ENCODE results near the gene CHP1.
"Not testable (repeated sequence)": the region's sequence is repeated elsewhere in the genome, so short reads cannot be mapped to it uniquely, and the experiment has no call there.

The CHP1 gene

DNA sequence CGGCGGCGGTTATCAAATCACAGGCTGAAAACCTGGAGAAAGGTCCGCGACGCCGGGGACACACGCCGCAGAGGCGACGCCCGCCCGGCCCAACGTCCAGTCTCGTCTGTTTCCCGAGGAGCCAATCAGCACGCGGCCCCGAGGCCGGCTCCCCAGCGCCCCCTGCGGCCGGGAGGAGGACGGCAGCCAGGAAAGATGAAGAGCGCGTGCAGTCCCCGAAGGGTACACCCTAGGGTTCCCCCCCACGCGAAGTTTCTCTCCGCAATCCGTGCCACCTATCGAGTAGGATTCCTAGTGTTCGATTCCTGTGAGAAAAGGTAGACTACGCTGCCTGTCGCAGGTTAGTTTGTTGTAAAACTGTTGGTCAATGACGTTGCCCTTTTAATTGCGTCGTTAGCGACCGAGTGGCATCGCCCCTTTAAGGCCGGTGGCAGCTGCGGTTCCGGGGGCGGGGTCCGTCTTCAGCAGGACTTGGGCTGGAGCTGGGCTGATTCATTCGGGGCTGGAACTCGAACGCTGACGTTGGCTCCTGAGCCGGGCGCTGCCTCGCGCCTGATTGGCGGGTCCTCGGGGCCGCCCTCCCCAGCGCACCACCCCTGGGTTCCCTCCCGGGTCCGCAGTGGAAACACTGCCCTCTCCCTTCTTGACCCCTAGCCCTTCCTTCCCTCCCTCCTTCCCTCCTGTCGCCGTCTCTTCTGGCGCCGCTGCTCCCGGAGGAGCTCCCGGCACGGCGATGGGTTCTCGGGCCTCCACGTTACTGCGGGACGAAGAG is at the start of gene CHP1, which contains the start of gene EXD1:
Gene CHP1 (plus strand): TSS at position 619 of the 772 bp plus-strand sequence. CDS start 115 bp downstream, at position 734.
Gene EXD1 (minus strand): TSS at position 108 of the 772 bp plus-strand sequence. CDS start 4,182 bp downstream, outside the sequence.
- peak; percentile 98 for DNase-seq

DNA sequence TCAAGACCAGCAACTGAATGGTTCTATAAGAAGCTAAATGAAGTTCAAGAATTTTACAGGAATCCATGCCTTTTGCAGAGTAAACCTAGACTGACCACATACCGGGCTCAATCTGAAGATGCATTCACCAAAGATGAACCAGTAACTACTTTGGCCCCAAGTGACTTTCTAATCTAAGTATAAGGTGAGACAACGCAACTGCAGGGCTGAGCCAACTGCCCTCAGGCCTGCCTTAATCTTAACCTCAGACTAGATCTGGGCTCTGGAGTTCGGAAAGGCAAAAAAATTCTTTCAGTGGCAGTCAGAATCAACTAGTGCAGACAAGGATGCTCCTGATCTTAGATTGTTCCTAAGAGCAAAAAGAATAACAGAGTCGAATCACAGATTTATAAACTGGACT is 48.8 kb upstream of the CHP1 start:
- no peak for DNase-seq

DNA sequence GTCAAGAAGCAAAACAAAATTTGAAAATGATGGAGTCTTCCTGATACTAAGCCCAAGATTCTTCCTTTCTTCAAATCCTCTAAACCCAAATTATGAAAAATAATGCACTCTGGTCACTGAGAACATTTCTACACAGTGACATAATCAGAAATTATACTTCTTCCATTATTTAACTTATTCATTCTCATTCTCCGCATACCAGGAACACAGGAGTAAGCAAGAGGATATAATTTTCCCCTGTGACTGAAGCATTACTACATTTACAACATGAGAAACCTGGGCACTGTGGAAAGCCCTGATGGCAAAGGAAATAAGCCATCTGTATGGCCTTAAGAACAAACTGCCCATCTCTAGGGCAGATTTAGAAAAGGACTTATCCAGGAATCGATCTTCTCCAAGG is 47.5 kb upstream of the CHP1 start:
- no peak for DNase-seq

DNA sequence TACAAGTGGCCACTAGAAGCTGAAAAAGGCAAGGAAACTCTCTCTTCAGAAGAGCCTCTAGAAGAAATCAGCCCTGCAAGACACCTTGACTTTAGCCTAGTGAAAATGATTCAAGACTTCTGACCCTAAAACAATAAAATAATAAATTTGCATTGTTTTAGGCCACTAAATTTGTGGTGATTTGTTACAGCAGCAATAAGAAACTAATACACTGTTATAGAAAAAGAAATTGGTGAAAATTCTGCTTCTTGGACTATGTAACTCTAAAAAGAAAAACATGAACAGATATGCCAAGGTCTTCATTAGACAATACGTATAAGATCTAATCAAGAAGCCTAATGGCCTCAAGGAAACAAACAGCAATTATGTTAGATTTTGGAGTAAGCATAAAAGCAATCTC is 36.6 kb upstream of the CHP1 start:
- no peak for DNase-seq

DNA sequence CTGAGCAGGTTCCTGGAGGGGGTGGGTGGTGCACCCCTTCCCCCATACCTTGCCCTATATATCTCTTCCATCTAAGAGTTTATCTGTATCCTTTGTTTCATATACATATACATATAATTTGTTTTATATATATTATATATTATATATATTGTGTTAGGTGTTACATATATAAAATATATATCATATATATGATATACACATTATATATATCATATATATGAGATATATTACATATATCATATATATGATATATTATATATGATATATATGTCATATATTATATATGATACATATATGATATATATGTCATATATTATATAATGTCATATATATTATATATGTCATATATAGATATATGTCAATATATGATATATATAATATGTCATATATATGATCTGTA is 31.6 kb upstream of the CHP1 start:
- DNase-seq: no peak

DNA sequence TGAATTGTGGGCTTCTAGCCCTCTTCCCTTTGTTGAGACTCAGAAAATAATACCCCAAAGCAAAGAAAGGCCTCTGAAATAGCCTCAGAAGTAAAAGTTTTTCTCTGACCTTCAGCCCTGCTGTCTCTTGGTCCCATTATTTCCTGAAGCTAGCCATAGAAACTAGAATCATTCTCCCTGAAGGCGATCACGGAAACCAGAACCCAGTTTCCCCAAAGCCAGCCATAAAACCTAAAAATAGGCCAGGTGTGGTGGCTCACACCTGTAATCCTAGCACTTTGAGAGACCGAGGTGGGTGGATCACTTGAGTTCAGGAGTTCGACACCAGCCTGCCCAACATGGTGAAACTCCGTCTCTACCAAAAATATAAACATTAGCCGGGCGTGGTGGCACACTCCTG is 27.7 kb upstream of the CHP1 start:
- DNase-seq: no peak

DNA sequence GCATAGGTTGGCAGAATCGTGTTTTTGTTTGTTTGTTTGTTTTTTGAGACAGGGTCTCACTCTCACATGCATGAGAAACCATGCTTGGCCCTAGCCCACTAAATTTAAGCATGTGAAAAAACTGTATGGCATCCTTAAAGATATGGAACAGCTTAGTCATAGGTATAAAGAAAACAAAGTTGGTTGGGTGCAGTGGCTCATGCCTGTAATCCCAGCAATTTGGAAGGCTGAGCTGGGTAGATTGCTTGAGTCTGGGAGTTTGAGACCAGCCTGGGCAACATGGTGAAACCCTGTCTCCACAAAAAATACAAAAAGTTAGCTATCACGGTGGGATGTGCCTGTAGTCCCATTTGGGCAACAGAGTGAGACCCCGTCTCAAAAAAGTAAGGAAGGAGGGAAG is 25.8 kb upstream of the CHP1 start:
- no peak for DNase-seq

DNA sequence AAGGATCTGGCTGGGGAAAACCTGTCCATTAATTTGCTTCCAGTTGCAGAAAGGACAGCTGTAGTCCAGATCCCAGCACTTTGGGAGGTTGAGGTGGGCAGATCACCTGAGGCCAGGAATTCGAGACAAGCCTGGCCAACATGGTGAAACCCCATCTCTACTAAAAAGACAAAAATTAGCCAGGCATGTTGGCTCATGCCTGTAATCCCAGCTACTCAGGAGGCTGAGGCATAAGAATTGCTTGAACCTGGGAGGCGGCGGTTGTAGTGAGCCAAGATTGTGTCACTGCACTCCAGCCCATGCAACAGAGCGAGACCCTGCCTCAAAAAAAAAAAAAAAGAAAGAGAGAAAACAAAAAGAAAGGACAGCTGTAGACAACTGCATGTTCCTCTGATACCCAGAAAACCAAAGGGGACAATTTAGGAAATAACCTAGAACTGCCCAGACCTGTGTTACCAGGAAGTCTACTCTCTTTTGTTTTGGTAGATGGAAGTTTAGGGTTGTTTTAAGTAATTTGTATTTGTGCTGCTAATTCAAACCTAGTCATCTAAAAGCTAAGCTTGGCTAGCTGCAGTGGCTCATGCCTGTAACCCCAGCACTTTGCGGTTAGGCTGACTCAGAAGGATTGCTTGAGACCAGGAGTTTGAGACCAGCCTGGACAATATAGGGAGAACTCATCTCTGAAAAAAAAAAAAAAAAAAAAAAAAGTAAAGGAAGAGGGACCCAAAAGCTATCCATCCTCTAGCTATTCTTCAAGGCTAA is 23.2 kb upstream of the CHP1 start:
- DNase-seq: no peak

DNA sequence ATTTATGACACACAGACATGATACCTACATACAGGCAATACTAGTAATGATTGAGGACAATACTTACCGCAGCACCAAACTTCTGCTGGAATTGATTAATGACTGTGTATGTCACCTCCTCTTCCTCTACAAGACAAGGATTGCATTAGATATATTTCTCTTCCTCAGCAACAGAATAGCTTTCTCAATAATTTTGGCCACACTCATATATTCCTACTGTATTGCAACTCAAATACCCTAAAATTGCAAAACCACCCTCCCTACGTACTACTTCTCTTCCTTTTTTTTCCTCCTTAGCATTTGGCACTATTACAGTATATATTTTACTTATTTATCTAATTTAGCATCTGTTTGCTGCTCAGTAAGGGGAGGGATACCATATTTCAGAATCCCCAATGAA is 15.4 kb upstream of the CHP1 start:
- DNase-seq: no peak

DNA sequence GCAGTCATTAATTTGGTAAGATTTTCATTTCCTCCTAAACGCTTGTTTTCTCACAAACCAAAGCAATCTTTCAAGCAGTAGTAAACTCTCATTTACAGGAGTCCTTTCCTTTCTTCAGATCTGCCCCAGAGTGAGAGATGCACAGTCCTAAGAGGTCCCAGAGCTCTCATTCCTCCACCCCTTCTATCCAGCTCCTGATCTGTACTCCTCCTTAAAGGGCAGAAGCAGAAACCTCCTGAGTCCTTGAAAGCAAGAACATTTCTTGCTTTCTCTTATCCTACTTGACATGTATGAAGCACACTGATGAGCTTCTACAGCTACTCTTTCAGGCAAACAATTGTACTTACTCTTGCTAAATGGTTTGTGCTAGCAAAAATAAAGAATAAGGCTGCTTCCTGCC is 12.2 kb upstream of the CHP1 start:
- no peak for DNase-seq

DNA sequence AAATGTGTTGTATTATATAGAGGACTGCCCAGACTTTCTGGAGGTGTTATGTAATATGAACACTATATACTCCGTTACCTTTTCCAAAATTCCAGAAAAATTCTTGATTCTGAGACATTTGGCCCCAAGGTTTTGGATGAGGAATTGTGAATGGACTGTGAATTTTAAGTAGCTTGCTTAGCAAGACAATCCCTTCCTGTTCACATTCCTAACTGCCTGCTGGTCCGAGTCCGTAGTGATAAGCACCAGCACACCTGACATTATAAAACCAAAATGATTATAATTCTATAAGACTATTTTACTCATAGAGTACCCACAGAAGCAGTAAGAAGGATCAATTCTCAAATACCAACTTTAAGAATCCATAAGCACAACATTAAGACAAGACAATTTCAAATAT is 11.7 kb upstream of the CHP1 start:
- no peak for DNase-seq

DNA sequence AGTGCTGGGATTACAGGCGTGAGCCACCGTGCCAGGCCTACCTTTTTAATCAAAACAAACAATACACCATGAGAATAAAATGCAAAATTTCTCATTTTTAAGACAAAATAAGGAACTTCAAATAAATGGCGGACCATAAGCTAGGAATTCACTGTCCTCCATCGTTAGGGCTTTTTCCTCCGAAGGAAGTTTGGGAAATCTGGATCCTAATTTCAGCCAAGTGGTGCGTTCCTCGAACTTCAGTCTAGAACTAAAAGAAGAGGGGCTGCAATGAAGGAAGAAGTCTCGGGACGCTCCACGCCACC is 771 bp upstream of the CHP1 start:
- no peak for DNase-seq

DNA sequence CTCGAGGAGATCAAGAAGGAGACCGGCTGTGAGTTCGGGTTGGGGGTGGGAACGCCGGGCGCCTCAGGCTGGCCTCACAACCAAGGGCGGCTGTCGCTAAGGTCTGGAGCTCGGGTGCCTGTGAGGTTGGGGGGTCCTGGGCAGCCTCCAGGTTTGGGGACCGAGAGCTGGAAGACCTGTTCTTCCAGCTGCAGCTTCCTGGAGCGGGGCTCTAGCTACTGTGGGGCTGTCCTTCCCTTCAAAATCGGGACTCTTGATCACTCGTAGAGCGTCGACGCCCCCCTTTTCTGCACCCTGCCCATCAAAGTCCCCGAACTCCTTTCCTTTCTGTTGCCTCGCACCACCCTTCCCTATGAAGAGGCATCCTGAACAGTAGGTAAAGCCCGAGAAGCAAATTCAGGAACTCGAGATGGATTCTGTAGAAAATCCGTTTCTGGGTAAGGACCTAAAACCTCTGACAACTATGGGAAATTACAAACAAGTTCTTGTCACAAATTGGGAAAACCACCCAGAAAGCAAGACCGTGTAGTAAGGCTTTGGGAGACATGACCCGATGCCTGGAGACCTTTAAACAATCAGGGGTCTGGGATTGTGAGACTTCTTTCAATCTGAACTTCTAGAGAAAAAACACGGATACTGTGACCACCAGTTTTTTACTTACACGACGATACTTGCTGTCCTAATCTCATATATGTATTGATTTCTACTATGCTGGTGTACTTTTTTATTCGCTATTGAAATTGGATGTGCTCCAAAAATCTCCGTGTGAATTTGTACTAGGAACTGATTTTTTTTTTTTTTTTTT is 556 bp downstream of the CHP1 start:
- DNase-seq: no peak

DNA sequence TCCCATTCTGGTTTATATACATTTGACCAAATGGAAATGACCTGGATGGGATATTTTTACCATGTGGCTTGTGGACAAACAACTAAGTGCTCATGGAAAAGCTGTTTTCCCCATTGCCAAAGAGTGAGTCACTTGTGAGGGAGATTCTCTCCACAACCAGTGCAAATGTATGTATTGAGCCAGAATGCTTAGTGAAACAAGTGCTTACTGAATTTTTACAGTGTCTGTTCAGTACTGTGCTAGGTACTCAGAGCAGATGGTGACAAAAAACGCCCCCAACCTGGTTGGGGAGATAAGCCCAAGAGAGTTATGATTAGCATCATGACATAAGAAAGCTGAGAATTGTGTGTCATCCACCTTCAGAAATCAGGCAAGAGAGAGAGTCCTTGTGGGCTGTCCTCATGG is 2.3 kb downstream of the CHP1 start:
- no peak for DNase-seq

DNA sequence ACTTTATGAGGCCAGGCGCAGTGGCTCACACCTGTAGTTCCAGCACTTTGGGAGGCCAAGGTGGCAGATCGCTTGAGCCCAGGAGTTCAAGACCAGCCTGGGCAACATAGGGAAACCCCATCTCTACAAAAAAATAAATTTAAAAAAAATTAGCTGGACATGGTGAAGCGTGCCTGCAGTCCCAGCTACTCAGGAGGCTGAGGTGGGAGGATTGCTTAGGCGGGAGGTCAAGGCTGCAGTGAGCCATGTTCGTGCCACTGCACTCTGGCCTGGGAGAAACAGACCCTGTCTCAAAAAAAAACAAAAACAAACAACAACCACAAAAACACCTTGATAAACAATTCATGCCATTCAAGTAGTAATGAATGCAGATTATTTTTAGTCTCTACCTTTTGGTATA is 4.2 kb downstream of the CHP1 start:
- DNase-seq: not testable (repeated sequence)

DNA sequence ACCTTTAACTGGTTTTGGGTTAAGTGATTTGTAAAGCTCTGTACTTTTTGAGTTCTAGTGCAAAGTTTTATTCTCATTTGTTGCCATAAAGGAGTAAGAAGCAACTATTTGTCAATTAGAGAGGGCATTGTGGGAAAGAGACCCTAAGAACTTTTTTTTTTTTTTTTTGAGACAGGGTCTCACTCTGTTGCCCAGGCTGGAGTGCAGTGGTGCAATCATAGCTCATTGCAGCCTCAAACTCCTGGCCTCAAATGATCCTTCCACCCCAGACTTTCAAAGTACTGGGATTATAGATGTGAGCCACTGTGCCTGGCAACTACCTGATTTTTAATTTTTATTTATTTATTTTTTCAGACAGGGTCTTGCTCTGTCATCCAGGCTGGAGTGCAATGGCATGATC is 4.9 kb downstream of the CHP1 start:
- no peak for DNase-seq

DNA sequence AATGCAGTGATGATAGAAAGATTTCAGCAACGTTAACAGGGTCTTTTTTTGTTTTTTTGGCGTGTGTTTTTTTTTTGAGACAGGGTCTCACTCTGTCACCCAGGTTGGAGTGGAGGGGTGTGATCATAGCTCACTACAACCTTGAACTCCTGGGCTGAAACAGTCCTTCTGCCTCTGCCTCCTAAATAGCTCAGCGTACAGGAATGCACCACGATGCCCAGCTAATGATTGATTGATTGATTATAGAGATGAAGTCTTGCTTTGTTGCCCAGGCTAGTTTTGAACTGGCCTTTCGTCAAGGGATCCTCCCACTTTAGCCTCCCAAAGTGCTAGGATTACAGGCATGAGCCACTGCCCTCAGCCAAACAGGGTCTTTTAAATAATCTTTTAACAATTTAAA is 7.0 kb downstream of the CHP1 start:
- DNase-seq: no peak

DNA sequence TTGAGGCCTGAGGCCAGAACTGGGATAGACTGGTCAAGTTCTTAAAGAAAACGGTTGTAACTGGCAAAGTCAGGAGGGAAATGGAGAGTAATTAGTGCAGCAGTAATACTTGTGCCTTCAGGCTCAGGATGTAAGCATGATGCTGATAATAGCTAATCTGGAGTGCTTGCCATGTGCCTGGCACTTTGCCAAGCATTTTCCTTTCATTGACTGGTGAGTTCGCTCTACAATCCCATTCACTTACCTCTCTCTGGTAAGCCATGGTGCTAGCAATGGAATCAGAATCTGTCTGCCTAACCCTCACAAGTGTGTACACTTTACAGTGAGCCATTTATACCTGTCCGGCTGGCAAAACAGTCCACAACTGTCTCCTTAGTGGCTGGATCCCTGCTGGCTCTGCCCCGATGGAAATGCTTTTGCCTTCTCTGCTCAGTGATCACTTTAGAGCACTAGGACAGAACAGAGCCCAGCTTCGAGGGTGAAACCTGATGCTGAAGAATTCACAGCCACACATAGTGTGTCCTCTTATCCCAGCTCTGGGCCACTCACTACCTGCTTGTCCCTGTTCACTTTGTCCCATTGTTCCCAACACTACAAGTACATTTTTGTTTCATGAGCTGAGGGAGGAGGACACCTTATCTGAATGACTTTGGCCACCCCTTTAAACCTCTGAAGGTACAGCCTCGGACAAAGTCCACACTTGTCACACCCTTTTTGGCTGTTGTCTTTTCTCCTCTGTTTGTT is 10.3 kb downstream of the CHP1 start:
- no peak for DNase-seq

DNA sequence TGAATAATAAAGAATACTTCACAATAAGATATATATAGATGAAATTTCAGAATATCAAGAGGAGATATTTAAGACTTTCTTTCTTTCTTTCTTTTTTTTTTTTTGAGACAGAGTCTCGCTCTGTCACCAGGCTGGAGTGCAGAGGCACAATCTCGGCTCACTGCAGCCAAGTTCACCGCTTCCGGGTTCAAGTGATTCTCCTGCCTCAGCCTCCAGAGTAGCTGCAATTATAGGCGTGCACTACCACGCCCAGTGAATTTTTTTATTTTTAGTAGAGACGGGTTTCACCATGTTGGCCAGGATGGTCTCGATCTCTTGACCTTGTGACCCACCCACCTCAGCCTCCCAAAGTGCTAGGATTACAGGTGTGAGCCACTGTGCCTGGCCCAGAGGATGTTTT is 19.7 kb downstream of the CHP1 start:
- DNase-seq: not testable (repeated sequence)

DNA sequence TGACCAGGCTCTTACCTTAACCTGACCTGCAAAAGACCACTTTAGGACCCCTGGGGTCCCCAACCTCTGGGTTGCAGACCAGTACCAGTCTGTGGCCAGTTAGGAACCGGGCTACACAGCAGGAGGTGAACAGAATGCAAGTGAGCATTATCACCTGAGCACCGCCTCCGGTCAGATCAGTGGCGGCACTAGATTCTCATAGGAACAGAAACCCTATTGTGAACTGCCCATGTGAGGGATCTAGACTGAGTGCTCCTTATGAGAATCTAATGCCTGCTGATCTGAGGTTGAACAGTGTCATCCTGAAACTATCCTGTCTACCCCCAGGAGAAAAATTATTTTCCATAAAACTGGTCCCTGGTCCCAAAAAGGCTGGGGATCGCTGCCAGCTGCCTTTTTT is 20.3 kb downstream of the CHP1 start:
- no peak for DNase-seq

DNA sequence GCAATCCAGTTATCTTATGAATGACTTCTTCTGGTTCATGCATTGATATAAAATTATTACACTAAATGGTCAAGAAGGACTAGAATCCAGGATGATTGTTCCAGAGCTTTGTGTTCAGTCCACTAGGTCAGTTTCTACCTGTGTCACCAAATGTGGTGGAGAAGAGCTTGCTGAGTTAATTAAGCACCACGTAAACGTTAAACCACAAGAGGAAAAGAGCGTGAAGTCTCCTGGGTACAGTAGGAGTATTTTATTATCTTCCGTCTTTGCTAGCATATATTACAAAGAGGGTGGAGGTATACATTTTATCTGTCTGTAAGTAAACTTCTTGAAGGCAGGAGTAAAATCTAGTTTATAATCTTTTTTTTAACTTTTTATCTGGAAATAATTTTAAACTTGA is 23.5 kb downstream of the CHP1 start:
- no peak for DNase-seq

DNA sequence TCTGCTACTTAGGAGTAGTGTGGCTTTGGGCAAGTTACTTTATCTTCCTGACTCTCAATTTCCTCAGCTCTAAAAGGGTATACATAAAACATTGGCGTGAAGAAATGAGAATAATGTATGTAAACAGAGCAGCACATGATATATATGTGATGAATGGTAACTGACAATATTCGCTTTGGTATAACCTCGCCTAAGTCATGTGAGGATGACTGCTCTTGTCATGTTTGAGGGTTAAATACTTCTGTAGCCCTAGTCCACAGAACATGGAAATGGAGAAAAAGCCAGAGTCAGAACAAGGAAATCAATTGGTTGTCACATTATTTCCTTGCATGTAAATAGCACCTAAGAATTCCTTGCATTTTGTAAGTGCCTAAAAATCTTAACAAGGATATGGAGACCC is 25.0 kb downstream of the CHP1 start:
- DNase-seq: no peak

DNA sequence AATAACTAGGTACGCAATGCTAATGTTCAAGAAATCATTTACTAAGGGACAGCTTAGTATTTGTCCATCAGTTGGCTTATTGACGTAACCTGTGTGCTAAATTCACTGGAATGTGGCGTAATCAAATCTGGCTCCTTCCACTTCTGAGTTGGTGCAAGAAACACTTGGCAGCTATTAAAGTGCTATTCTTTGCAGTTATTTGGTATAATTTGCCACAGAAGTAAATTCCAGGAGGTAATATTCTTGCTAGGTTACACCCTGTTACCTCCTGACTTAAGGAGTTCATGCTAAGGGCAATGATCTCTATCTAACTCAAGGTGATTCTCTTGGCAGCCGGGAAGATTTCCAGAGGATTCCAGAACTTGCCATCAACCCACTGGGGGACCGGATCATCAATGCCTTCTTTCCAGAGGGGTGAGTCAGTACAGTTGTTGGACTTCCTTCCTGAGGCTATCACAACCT is 25.5 kb downstream of the CHP1 start:
- DNase-seq: no peak
